OCI-LY1 (cell line): ENCODE results near the gene BCORL1.

Experiments used
- H2AFZ ChIP-seq: fragments of 200-600 bp; sonication (generic), shearing (Covaris generic); 2 replicates; pipeline ENCODE4 v1.6.0; 2014; ENCODE audit warnings: antibody characterized with exemption, mild to moderate bottlenecking, low read length
- H3F3A ChIP-seq: fragments of 200-600 bp; sonication (generic), shearing (Covaris generic); 2 replicates; pipeline ENCODE4 v1.6.0; 2014; ENCODE audit warnings: mild to moderate bottlenecking, antibody characterized with exemption, low read length, moderate library complexity; ENCODE audit not compliant: insufficient read depth
- H3K27ac ChIP-seq: fragments of 200-600 bp; sonication (generic); 2 replicates; pipeline ENCODE4 v1.5.1; 2014; ENCODE audit warnings: low read length, mixed run types, mild to moderate bottlenecking, low read depth; ENCODE audit not compliant: poor library complexity, severe bottlenecking
- H3K27me3 ChIP-seq: fragments of 200-600 bp; sonication (generic); 2 replicates; pipeline ENCODE4 v1.6.0; 2014; ENCODE audit warnings: antibody characterized with exemption, mild to moderate bottlenecking, low read length, moderate library complexity; ENCODE audit not compliant: insufficient read depth
- H3K36me3 ChIP-seq: fragments of 200-600 bp; sonication (generic); 2 replicates; pipeline ENCODE4 v1.6.1; 2014; ENCODE audit warnings: mild to moderate bottlenecking, antibody characterized with exemption, low read length, moderate library complexity, mixed read lengths; ENCODE audit not compliant: insufficient read depth
- H3K4me1 ChIP-seq: fragments of 200-600 bp; sonication (generic); 2 replicates; pipeline ENCODE4 v1.5.1; 2014; ENCODE audit warnings: mild to moderate bottlenecking, low read length, moderate library complexity; ENCODE audit not compliant: insufficient read depth, severe bottlenecking
- H3K4me2 ChIP-seq: fragments of 200-600 bp; sonication (generic), shearing (Covaris generic); 2 replicates; pipeline ENCODE4 v1.6.1; 2014; ENCODE audit warnings: low read length
- H3K4me3 ChIP-seq: fragments of 200-600 bp; sonication (generic); 2 replicates; pipeline ENCODE4 v1.5.1; 2014; ENCODE audit warnings: low read length, low read depth, mild to moderate bottlenecking, mixed read lengths; ENCODE audit not compliant: poor library complexity, severe bottlenecking
- H3K79me2 ChIP-seq: fragments of 200-600 bp; shearing (Covaris generic); 2 replicates; pipeline ENCODE4 v1.6.1; 2016; ENCODE audit warnings: mixed run types, low read length, mixed read lengths; ENCODE audit not compliant: insufficient read depth
- H3K9ac ChIP-seq: fragments of 200-600 bp; sonication (generic), shearing (Covaris generic); 2 replicates; pipeline ENCODE4 v1.6.1; 2014; ENCODE audit warnings: mild to moderate bottlenecking, low read length, mixed read lengths
- H3K9me2 ChIP-seq: fragments of 200-600 bp; sonication (generic), shearing (Covaris generic); 2 replicates; pipeline ENCODE4 v1.6.1; 2014; ENCODE audit warnings: low read depth, mild to moderate bottlenecking, low read length, mixed read lengths
- H3K9me3 ChIP-seq: fragments of 200-600 bp; shearing (Covaris generic); 2 replicates; pipeline ENCODE4 v1.6.1; 2014; ENCODE audit warnings: low read length, mixed read lengths
- H4K20me1 ChIP-seq: fragments of 200-600 bp; sonication (generic), shearing (Covaris generic); 2 replicates; pipeline ENCODE4 v1.6.0; 2016; ENCODE audit warnings: mild to moderate bottlenecking, low read length; ENCODE audit not compliant: insufficient read depth
- CTCF ChIP-seq: fragments of 200-600 bp; sonication (generic), shearing (Covaris generic); IDR thresholded peaks from 2 replicates; pipeline ENCODE4 v1.5.1; 2017; ENCODE audit warnings: mild to moderate bottlenecking, antibody characterized with exemption, low read length, moderate library complexity, mixed read lengths
- EZH2 ChIP-seq: fragments of 200-600 bp; sonication (generic), shearing (Covaris generic); IDR thresholded peaks from 2 replicates; pipeline ENCODE4 v1.8.0; 2017; ENCODE audit warnings: borderline replicate concordance, mixed run types, mild to moderate bottlenecking, antibody characterized with exemption, low read length, moderate library complexity, mixed read lengths

The BCORL1 gene

GRCh38 chrX:130103605-130104004 lies 121.2 kb downstream of the BCORL1 start:
- H2AFZ ChIP-seq, result no peak overlapping the region
- no peaks in the 10 kb centered on the region for H4K20me1 ChIP-seq
- H3K4me1 ChIP-seq, result peaks cover 34% of the 10 kb centered on the region
- H3K9me3 ChIP-seq, result no peaks in the 10 kb centered on the region
- H3K36me3 ChIP-seq, result no peaks in the 10 kb centered on the region
- no peak overlapping the region for H3K9ac ChIP-seq
- peaks cover 59% of the 10 kb centered on the region for H3K79me2 ChIP-seq
- H3K9me2 ChIP-seq, result no peaks in the 10 kb centered on the region
- H3F3A ChIP-seq, result no peaks in the 10 kb centered on the region
- H3K27me3 ChIP-seq, result no peaks in the 10 kb centered on the region
- H3K27ac ChIP-seq, result no peak overlapping the region
- H3K4me3 ChIP-seq, result no peak overlapping the region
- no peak for TF ChIP-seq CTCF
- no peak for TF ChIP-seq EZH2
- no peak overlapping the region for H3K4me2 ChIP-seq

DNA sequence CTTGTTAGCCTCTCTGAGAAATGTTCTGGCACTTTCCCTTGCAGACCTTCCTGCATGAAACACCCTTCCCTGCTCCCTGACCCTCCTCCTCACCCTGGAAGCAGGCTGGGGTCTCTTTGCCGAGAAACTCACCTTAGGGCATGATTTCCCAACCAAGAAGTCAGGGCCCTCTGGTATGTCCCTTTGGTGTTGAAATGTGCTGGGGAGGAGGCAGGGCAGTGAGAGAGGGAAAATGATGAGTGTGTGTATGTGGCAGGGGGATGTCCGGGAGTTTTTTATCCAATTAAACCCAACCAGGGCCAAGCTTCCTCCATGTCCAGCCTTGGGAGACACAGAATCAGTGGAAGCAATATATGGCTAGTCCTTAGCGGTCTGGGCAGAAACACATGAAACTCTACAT lies 122.8 kb downstream of the BCORL1 start:
- H4K20me1 ChIP-seq, result no peaks in the 10 kb centered on the region

DNA sequence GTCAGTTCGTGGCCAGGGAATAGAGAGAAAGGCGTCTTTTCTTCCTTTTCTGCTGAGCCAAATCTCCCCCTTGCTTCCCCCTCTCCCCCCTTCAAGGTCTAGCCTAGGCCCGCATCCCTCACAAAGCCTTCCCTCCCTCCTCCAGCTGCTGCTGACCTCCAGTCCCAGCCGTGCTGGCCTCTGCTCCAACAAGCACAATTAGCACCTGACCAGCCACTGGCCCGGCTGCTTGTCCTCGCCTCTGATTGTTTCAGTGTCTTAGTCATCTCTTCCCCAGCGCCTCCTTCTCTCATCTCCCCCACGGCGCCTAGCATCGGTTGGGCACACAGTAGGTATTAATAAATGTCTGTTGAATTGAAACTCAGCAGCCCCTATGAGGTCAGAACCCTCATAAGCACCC lies 123.6 kb downstream of the BCORL1 start:
- peaks cover 51% of the 10 kb centered on the region for H3K79me2 ChIP-seq
- no peaks in the 10 kb centered on the region for H3K9me3 ChIP-seq
- peaks cover 43% of the 10 kb centered on the region for H3K4me1 ChIP-seq
- peak overlapping the region; percentile 10; the same call in 1 of the 2 replicates for H3K9ac ChIP-seq
- no peaks in the 10 kb centered on the region for H3K36me3 ChIP-seq
- H3F3A ChIP-seq, result no peaks in the 10 kb centered on the region
- no peak overlapping the region for H2AFZ ChIP-seq
- no peak overlapping the region for H3K27ac ChIP-seq
- no peaks in the 10 kb centered on the region for H3K9me2 ChIP-seq
- no peak overlapping the region for H3K4me3 ChIP-seq
- peak overlapping the region; percentile 32; the same call in 1 of the 2 replicates for H3K4me2 ChIP-seq
- H4K20me1 ChIP-seq, result no peaks in the 10 kb centered on the region
- TF ChIP-seq EZH2 (no peak), CTCF (no peak)
- H3K27me3 ChIP-seq, result no peaks in the 10 kb centered on the region

More for the DNA sequence above, 122.8 kb downstream of the BCORL1 start:
- Histone ChIP-seq H3K9ac (no peak overlapping the region), H3K9me3 (no peaks in the 10 kb centered on the region), H3F3A (no peaks in the 10 kb centered on the region), H3K36me3 (no peaks in the 10 kb centered on the region), H3K9me2 (no peaks in the 10 kb centered on the region), H2AFZ (no peak overlapping the region), H3K4me1 (peaks cover 42% of the 10 kb centered on the region), H3K27me3 (no peaks in the 10 kb centered on the region), H3K27ac (no peak overlapping the region), H3K4me3 (no peak overlapping the region), H3K79me2 (peaks cover 60% of the 10 kb centered on the region), H3K4me2 (no peak overlapping the region; the same call in 1 of the 2 replicates)
- TF ChIP-seq EZH2, result no peak
- no peak for TF ChIP-seq CTCF
